GM21515 (cell line): ENCODE results near the gene ATF7.
A peak's percentile ranks its signal among the peaks of the same experiment; 100 is the strongest.
"Not testable (repeated sequence)": the region's sequence is repeated elsewhere in the genome, so short reads cannot be mapped to it uniquely, and the experiment has no call there.

Source experiments
- ATAC-seq: cut with Tn5 transposase; IDR thresholded peaks from one replicate; pipeline ENCODE4 v1.9.1; 2021; ENCODE audit not compliant: unreplicated experiment

ATF7 gene

GRCh38 chr12:53567961-53568808, 58.0 kb downstream of the ATF7 start:
- ATAC-seq, result no peak

- ATAC-seq, result not testable (repeated sequence)
These were observed 60.8 kb downstream of the ATF7 start for GRCh38 chr12:53565376-53565775.

GRCh38 chr12:53564941-53565340, 61.2 kb downstream of the ATF7 start:
- no peak for ATAC-seq

- ATAC-seq, result no peak
These were observed 61.9 kb downstream of the ATF7 start for GRCh38 chr12:53564278-53564677.

GRCh38 chr12:53563452-53564028, 62.6 kb downstream of the ATF7 start:
- no peak for ATAC-seq

GRCh38 chr12:53561590-53561953, 64.6 kb downstream of the ATF7 start:
- ATAC-seq, result no peak

GRCh38 chr12:53560912-53561589, 65.1 kb downstream of the ATF7 start:
- no peak for ATAC-seq

GRCh38 chr12:53560351-53560750, 65.8 kb downstream of the ATF7 start:
- ATAC-seq, result no peak

- no peak for ATAC-seq
These were observed 67.6 kb downstream of the ATF7 start for GRCh38 chr12:53558631-53559030.

GRCh38 chr12:53552361-53553327, 73.5 kb downstream of the ATF7 start:
- no peak for ATAC-seq

- no peak for ATAC-seq
These were observed 74.3 kb downstream of the ATF7 start for GRCh38 chr12:53551889-53552291.

- ATAC-seq, result no peak
These were observed 75.6 kb downstream of the ATF7 start for GRCh38 chr12:53550595-53550994.

GRCh38 chr12:53550131-53550530, 76.1 kb downstream of the ATF7 start:
- ATAC-seq, result not testable (repeated sequence)

GRCh38 chr12:53548354-53548753, 77.8 kb downstream of the ATF7 start:
- ATAC-seq, result not testable (repeated sequence)

- ATAC-seq, result peak; percentile 73
These were observed 82.6 kb downstream of the ATF7 start for GRCh38 chr12:53543539-53543938.

- no peak for ATAC-seq
These were observed 86.7 kb downstream of the ATF7 start for GRCh38 chr12:53539526-53539925.

GRCh38 chr12:53538209-53538689, 87.9 kb downstream of the ATF7 start:
- no peak for ATAC-seq

- no peak for ATAC-seq
These were observed 89.2 kb downstream of the ATF7 start for GRCh38 chr12:53536962-53537361.

GRCh38 chr12:53533471-53533870, 92.7 kb downstream of the ATF7 start:
- no peak for ATAC-seq

GRCh38 chr12:53532524-53533445, 93.4 kb downstream of the ATF7 start:
- no peak for ATAC-seq
